NCI-H748 treated with DMSO at 0.1 percent for 48 hours (cell line): ENCODE data around the gene PISD.

ENCODE experiments used
- DNase-seq: peaks from one replicate; lab custom pipeline; 2025; lab: John Stamatoyannopoulos, UW

The PISD gene

GRCh38 chr22:31652911-31653684, 8.9 kb downstream of the PISD start:
- DNase-seq: peak; percentile 32

DNA sequence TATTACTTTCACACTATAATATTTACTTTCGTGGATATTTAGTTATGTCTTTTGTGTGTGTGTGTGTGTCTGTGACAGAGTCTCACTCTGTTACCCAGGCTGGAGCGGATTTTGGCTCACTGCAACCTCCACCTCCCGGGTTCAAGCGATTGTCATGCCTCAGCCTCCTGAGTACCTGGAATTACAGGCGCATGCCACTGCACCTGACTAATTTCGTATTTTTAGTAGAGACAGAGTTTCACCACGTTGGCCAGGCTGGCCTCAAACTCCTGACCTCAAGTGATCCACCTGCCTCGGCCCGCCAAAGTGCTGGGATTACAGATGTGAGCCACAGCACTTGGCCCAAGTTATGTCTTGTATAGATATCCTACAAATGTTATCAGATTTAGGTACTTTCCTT, 9.9 kb downstream of the PISD start:
- DNase-seq: no peak

DNA sequence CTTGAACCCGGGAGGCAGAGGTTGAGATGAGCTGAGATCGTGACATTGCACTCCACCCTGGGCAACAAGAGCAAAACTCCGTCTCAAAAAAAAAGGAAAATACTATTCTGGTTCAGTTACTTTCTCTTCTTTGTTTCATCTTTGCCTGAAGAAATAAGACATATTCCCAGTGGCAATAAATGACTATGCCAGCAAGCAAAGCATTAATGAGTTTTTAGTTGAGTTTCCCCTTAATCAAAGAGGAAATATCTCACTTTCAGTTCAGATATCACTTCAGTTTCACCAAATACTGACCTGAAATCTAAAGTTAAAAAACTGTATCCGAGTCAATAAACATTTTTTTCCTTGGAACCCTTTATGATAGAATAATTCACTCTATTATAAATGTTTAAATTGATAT, 10.4 kb downstream of the PISD start:
- no peak for DNase-seq

DNA sequence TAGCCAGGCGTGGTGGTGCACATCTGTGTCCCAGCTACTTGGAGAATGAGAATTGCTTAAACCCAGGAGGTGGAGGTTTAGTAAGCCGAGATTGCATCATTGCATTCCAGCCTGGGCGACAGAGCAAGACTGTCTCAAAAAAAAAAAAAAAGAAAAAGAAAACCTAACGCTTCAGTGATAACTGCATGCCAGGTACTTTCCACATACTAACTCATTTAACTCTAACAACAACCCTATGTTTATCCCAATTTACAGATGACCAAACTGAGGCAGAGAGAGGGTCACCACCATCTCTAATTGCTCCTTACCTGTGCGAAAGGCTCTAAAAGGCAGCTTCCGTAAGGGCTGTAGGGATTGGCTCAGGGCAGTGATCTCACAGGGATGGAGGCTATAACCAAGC, 11.6 kb downstream of the PISD start:
- no peak for DNase-seq

DNA sequence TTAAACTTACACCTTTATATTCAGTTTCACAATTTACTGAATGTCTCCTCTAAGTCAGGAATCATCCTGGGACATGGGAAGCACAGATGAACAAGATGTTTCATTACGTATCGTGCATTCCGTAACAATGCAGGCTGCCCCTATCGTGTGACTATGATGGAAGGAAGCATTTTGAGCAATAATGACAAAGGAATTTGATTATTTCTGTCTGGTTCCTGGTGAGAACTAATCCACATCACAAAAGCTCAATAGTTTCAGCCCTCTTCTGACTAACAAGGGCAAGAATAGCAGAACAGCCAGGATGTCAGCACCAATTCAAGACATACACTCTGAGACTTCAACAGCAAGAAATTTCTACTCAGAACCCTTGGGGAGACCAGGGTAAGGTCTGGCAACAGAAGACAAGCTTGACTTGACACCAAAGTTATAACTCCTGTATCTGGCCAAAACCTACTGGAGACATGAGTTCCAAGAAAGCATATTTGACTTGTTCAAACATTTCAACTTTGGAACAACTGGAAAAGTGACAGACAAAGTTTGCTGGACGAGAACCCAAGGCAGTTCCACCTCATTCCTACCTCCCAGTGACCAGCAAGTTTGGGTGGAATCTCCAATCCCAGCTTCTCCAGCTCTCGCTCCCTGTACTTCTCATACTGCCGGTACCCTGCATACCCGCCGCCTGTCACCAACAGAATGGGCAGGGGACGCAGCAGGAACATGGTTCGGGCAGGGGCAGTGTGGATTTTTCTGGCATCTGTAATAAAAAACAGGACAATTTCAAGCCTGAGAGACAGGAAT, 14.3 kb downstream of the PISD start:
- no peak for DNase-seq

DNA sequence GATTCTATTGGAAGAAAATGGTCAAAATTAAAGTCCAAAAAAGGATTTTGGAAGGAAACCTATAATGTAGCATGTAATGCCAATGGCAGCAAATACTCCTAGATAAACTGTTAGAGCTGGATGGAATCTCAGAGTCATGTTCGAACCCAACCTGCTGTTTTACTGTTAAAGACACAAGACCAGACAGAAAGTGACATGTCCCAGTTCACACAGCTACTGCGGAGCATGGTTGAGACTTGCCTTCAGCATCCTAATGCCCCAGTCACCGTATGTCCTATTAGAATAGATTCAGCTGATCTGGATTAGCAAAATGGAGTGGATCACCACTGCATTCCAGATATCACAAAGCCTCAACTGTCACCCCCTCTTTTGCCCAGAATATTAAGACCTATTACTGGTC, 14.9 kb downstream of the PISD start:
- DNase-seq: no peak

DNA sequence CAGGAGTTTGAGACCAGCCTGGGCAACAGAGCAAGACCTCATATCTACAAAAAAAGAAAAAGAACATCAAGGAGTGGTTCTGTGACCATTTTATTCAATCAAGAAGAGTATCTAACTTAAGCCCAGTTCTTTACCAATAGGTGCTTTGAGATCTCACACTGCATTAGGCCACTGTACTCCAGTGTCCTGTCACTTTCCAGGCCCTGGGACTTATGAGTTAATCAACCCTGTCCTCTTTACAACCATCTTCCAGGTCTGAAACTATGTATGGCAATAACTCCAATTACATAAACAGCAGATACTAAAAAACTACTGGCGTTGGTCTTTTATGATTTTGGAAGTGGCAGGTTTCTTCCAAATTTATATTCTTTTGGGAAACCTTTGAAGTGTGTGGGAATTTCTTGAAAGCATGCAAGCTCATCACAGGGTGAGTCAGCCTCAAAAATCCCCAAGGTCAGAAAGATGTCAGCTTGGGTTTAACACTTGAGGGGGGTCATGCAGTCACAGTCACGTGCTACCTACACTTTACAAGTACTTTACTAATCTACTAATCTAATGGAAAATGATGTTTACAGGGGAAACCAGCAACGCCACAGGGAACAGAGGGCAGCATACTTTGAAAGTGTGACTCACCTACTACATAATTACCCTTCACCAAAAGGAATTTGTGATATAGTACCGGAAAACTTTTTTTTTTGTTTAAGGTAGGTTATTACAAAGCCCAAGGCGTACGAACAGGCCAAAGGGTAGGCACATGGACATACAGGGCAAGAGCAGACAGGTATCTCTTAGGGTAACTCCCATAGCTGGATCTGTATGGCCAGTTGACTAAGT, 15.6 kb downstream of the PISD start:
- DNase-seq: no peak

- no peak for DNase-seq
Measured at GRCh38 chr22:31639436-31640039, 22.5 kb downstream of the PISD start.

DNA sequence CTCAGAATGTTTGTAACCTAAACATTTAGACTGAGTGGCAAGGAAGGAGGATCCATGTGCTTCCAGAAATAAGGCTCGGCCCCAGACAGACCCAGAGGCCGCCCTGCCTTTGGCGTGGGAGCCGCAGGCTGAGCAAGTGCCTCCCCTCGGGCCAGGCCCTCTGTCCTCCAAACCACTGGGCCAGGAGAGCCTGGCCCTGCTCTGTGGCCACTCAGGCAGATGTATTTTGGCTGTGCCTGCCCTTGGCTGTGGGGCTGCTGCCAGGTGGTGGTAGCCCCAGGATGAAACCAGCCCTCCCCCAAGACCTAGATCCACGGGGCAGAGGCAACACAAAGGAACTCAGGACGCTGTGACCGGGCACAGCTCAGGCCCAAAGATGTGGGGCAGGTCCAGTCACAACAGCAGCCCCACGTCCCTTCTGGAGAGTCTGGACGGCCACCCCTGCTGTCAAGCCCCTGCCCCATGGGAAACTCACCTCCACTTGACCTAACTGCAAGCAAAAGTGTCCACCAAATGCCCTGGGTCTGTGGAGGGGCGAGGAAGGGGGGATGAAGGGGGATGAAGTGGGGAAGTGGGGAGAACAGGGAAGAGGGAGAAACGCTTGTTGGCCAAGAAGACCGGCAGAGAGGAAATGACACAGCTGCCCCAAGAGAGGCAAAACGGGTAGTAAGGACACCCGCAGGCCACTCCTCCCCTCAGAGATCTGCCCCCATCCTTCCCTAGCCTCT, 24.0 kb downstream of the PISD start:
- no peak for DNase-seq

GRCh38 chr22:31637447-31637890, 24.5 kb downstream of the PISD start:
- no peak for DNase-seq

DNA sequence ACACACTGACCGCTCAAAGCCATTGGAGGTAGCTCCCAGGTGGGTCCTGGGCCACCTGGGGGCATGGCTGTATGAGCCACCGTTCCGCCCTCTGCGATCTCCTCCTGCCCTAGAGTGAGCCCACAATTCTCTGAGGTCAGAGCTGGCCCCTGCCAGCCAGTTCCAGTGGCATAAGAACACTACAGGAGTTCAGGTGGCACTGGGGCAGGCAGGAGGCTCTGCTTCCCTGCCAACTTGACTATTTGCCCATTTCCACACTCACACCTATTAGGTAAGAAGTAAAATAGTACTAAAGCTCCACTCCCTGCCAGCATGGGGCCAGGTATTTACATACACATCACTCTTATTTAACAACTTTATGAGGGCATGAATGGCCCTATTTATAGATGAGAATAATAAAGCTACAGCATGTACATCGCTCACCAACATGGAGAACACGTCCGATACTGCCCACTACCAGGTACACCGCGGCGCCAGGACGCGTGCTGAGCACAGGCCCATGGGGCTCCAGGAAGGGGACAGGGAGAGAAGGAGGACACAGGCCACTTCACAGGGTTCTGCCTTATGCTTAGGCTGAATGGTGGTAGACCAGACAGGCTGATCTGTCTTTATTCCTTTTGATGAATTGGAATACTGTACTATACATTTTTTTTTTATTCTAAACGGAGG, 26.2 kb downstream of the PISD start:
- no peak for DNase-seq

GRCh38 chr22:31631436-31631835, 30.6 kb downstream of the PISD start:
- no peak for DNase-seq

- DNase-seq: peak; percentile 5
Measured at GRCh38 chr22:31630331-31631329, 31.4 kb downstream of the PISD start.

GRCh38 chr22:31629741-31630184, 32.3 kb downstream of the PISD start:
- no peak for DNase-seq

GRCh38 chr22:31628969-31629708, 32.9 kb downstream of the PISD start:
- no peak for DNase-seq

GRCh38 chr22:31628362-31628761, 33.7 kb downstream of the PISD start:
- DNase-seq: no peak

GRCh38 chr22:31627223-31627731, 34.7 kb downstream of the PISD start:
- no peak for DNase-seq

GRCh38 chr22:31626427-31627150, 35.4 kb downstream of the PISD start:
- no peak for DNase-seq
